A549 treated with CORT108297 at 1 μM for 4 hours (cell line): ENCODE results near the gene COL6A3. TPM values are rescaled to one million over a fixed set of nuclear protein-coding genes. Genes with fewer than 3 reads are reported as not detected.

Experiments used
- total RNA-seq: library from RNA; stranded (reverse); fragments of 200-300 nt; extraction: Qiagen RNA extraction; gene quantifications from 5 replicates; pipeline ENCODE4 v1.2.3, GENCODE V29; 2022

COL6A3 gene, protein sequence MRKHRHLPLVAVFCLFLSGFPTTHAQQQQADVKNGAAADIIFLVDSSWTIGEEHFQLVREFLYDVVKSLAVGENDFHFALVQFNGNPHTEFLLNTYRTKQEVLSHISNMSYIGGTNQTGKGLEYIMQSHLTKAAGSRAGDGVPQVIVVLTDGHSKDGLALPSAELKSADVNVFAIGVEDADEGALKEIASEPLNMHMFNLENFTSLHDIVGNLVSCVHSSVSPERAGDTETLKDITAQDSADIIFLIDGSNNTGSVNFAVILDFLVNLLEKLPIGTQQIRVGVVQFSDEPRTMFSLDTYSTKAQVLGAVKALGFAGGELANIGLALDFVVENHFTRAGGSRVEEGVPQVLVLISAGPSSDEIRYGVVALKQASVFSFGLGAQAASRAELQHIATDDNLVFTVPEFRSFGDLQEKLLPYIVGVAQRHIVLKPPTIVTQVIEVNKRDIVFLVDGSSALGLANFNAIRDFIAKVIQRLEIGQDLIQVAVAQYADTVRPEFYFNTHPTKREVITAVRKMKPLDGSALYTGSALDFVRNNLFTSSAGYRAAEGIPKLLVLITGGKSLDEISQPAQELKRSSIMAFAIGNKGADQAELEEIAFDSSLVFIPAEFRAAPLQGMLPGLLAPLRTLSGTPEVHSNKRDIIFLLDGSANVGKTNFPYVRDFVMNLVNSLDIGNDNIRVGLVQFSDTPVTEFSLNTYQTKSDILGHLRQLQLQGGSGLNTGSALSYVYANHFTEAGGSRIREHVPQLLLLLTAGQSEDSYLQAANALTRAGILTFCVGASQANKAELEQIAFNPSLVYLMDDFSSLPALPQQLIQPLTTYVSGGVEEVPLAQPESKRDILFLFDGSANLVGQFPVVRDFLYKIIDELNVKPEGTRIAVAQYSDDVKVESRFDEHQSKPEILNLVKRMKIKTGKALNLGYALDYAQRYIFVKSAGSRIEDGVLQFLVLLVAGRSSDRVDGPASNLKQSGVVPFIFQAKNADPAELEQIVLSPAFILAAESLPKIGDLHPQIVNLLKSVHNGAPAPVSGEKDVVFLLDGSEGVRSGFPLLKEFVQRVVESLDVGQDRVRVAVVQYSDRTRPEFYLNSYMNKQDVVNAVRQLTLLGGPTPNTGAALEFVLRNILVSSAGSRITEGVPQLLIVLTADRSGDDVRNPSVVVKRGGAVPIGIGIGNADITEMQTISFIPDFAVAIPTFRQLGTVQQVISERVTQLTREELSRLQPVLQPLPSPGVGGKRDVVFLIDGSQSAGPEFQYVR (N-terminal part only)
- total RNA-seq = 0.07 to 0.20 TPM (median 0.09 TPM) in 5 replicates

DNA sequence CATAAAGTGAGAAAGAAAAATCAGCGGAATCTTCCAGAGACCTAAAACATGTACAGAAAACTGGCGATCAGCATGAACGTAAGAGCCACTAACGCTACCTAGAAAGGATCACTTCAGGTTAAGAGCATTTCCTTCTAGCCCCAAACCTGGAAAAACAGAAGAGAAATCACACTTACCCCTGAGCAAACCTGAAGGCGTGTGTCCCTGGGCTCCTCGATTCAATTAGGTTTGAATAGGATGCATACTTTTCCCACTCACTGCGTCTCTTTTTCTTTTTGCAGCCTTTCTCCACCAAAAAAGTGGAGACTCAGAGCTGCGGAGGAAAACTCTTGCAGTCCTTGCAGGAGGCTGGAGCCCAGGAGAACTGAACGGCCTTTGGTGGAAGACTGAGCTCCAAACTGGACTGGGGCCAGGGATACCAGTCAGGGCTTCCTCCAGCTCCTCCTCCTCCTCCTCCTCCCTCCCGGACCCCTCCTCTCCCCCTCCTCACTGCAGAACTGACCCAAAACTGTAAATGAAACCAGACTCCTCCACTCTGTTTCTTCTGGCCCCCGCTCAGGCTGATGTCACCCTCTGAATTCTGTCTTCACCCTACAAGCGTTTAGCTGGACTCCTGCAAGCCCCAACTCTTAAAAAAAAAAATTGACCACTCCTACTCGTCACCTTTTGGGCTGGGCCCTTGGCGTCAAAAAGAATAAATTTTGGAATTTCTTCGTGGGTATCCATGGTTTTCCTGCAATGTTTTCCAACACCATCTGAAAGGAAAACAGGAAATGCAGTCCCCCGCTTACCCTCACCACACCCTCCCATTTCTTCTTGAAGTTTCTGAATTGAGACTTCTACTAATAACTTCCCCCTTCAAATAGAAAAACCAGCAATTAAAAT lies at the start of gene COL6A3:
Gene COL6A3, minus strand, starts transcription at position 388 of the 885 bp plus-strand sequence. CDS start 17,347 bp downstream, outside the sequence.

Other genes starting within 250 kb of the COL6A3 start
- 251 to 312 TPM (median 290 TPM) in 5 replicates for gene MLPH, start 73.1 kb upstream of the COL6A3 start, total RNA-seq
- gene PRLH, start 152.4 kb upstream of the COL6A3 start, total RNA-seq = not detected in 5 replicates
- 0.13 to 0.28 TPM (median 0.18 TPM) in 4 of 5 replicates, not detected in the other for gene RAB17, start 176.6 kb upstream of the COL6A3 start, total RNA-seq
- 67.2 to 99.4 TPM (median 91.1 TPM) in 5 replicates for gene LRRFIP1, start 213.4 kb upstream of the COL6A3 start, total RNA-seq